Activated naive CD4-positive, alpha-beta T cell treated with anti-CD3 and anti-CD28 coated beads, Interleukin-2, amount 10 ng/mL, durations not matched to agents 7 days and 5 days (primary cell): Measurements from ENCODE around the gene P2RX2.

ENCODE experiments used
- CTCF ChIA-PET: fragments of 350-600 bp; sonication (Branson Sonifier 250); formaldehyde crosslinking; loops from one replicate; lab custom pipeline; 2021; ENCODE audit warnings: antibody characterized with exemption; lab: Charles Lee
- DNase-seq: peaks from one replicate; pipeline ENCODE4 v3.0.0-alpha.2; 2020
- H3K27ac Mint-ChIP-seq: one replicate; pipeline ENCODE4 v1.8.0; 2021; ENCODE audit warnings: mild to moderate bottlenecking, moderate library complexity, mixed read lengths
- H3K27me3 Mint-ChIP-seq: one replicate; pipeline ENCODE4 v1.8.0; 2021; ENCODE audit warnings: mild to moderate bottlenecking, mixed read lengths
- H3K36me3 Mint-ChIP-seq: one replicate; pipeline ENCODE4 v1.8.0; 2021; ENCODE audit warnings: mixed read lengths
- H3K4me1 Mint-ChIP-seq: one replicate; pipeline ENCODE4 v1.8.0; 2021; ENCODE audit warnings: mixed read lengths
- H3K4me3 Mint-ChIP-seq: one replicate; pipeline ENCODE4 v1.8.0; 2021; ENCODE audit warnings: mild to moderate bottlenecking, moderate library complexity, mixed read lengths
- H3K9me3 Mint-ChIP-seq: one replicate; pipeline ENCODE4 v1.8.0; 2021; ENCODE audit warnings: mixed read lengths

The P2RX2 gene

GRCh38 chr12:132614861-132615578, 3.6 kb upstream of the P2RX2 start:
- peaks cover 77% of the 10 kb centered on the region for H3K27me3 Mint-ChIP-seq
- no peak overlapping the region for H3K4me3 Mint-ChIP-seq
- peaks cover 17% of the 10 kb centered on the region for H3K9me3 Mint-ChIP-seq
- H3K27ac Mint-ChIP-seq, result no peak overlapping the region
- peak; percentile 84 for DNase-seq
- H3K4me1 Mint-ChIP-seq, result peaks cover 9% of the 10 kb centered on the region
- CTCF ChIA-PET, result interaction anchor here (0.7 to 5.3 kb wide), 12 partner anchors 8 to 470 kb away, joined by 3 to 47 read pairs (median 4); no protein-coding TSS in a partner anchor
- peaks cover 6% of the 10 kb centered on the region for H3K36me3 Mint-ChIP-seq

- Mint-ChIP-seq H3K4me3 (no peak overlapping the region), H3K27ac (no peak overlapping the region), H3K4me1 (peaks cover 9% of the 10 kb centered on the region), H3K36me3 (peaks cover 6% of the 10 kb centered on the region), H3K27me3 (peaks cover 77% of the 10 kb centered on the region), H3K9me3 (peaks cover 17% of the 10 kb centered on the region)
- DNase-seq, result no peak
- CTCF ChIA-PET, result interaction anchor here (0.6 to 5.3 kb wide), 9 partner anchors 8 to 246 kb away, joined by 3 to 47 read pairs (median 4); no protein-coding TSS in a partner anchor
These were observed 3.0 kb upstream of the P2RX2 start for GRCh38 chr12:132615579-132616038.

GRCh38 chr12:132617135-132617701, 1.4 kb upstream of the P2RX2 start:
- CTCF ChIA-PET, result interaction anchor here (1.5 to 5.3 kb wide), 3 partner anchors 17 to 202 kb away, joined by 3 to 47 read pairs (median 17); no protein-coding TSS in a partner anchor
- Mint-ChIP-seq H3K4me3 (no peak overlapping the region), H3K36me3 (peaks cover 6% of the 10 kb centered on the region), H3K27me3 (peaks cover 75% of the 10 kb centered on the region), H3K4me1 (peaks cover 9% of the 10 kb centered on the region), H3K9me3 (peaks cover 9% of the 10 kb centered on the region), H3K27ac (no peak overlapping the region)
- no peak for DNase-seq

GRCh38 chr12:132617822-132618682, 524 bp upstream of the P2RX2 start:
- Mint-ChIP-seq H3K4me1 (peaks cover 12% of the 10 kb centered on the region), H3K27ac (peak overlapping the region; percentile 3), H3K36me3 (peaks cover 6% of the 10 kb centered on the region), H3K4me3 (no peak overlapping the region), H3K27me3 (peaks cover 75% of the 10 kb centered on the region), H3K9me3 (peaks cover 9% of the 10 kb centered on the region)
- no peak for DNase-seq
- CTCF ChIA-PET, result interaction anchor here (0.6 kb wide), 1 partner anchor 14 kb away, joined by 3 read pairs; no protein-coding TSS in a partner anchor

- Mint-ChIP-seq H3K27ac (no peak overlapping the region), H3K27me3 (peaks cover 67% of the 10 kb centered on the region), H3K4me1 (peaks cover 14% of the 10 kb centered on the region), H3K36me3 (peaks cover 6% of the 10 kb centered on the region), H3K4me3 (no peak overlapping the region), H3K9me3 (peaks cover 9% of the 10 kb centered on the region)
- CTCF ChIA-PET, result no interaction called here
- no peak for DNase-seq
These were observed 452 bp downstream of the P2RX2 start for GRCh38 chr12:132619071-132619385.

- Mint-ChIP-seq H3K27ac (no peak overlapping the region), H3K4me1 (peaks cover 14% of the 10 kb centered on the region), H3K4me3 (no peak overlapping the region), H3K36me3 (peaks cover 6% of the 10 kb centered on the region), H3K27me3 (peaks cover 66% of the 10 kb centered on the region), H3K9me3 (peaks cover 9% of the 10 kb centered on the region)
- CTCF ChIA-PET, result no interaction called here
- DNase-seq, result no peak
These were observed 973 bp downstream of the P2RX2 start for GRCh38 chr12:132619386-132620112.

GRCh38 chr12:132620113-132620898, 1.7 kb downstream of the P2RX2 start:
- Mint-ChIP-seq H3K27ac (no peak overlapping the region), H3K4me3 (no peak overlapping the region), H3K36me3 (peaks cover 11% of the 10 kb centered on the region), H3K27me3 (peaks cover 59% of the 10 kb centered on the region), H3K9me3 (peaks cover 7% of the 10 kb centered on the region), H3K4me1 (peaks cover 9% of the 10 kb centered on the region)
- no peak for DNase-seq
- CTCF ChIA-PET, result no interaction called here

GRCh38 chr12:132620899-132621656, 2.5 kb downstream of the P2RX2 start:
- Mint-ChIP-seq H3K27me3 (peaks cover 52% of the 10 kb centered on the region), H3K4me3 (no peak overlapping the region), H3K9me3 (peaks cover 7% of the 10 kb centered on the region), H3K4me1 (peaks cover 9% of the 10 kb centered on the region), H3K36me3 (peaks cover 13% of the 10 kb centered on the region), H3K27ac (no peak overlapping the region)
- DNase-seq, result no peak
- CTCF ChIA-PET, result interaction anchor here (1.1 kb wide), 1 partner anchor 207 kb away, joined by 3 read pairs; no protein-coding TSS in a partner anchor

GRCh38 chr12:132621657-132622435, 3.3 kb downstream of the P2RX2 start:
- CTCF ChIA-PET, result interaction anchor here (1.1 kb wide), 1 partner anchor 208 kb away, joined by 3 read pairs; no protein-coding TSS in a partner anchor
- no peak for DNase-seq
- H3K27ac Mint-ChIP-seq, result no peak overlapping the region

GRCh38 chr12:132622437-132623071, 4.0 kb downstream of the P2RX2 start:
- CTCF ChIA-PET, result interaction anchor here (1.1 kb wide), 2 partner anchors 8 to 209 kb away, joined by 3 read pairs; no protein-coding TSS in a partner anchor
- peaks cover 3% of the 10 kb centered on the region for H3K9me3 Mint-ChIP-seq
- no peak overlapping the region for H3K4me3 Mint-ChIP-seq
- no peak for DNase-seq
- peak overlapping the region; percentile 22 for H3K27ac Mint-ChIP-seq
- peaks cover 9% of the 10 kb centered on the region for H3K4me1 Mint-ChIP-seq
- H3K36me3 Mint-ChIP-seq, result peaks cover 13% of the 10 kb centered on the region
- peaks cover 37% of the 10 kb centered on the region for H3K27me3 Mint-ChIP-seq

More at GRCh38 chr12:132621657-132622435, 3.3 kb downstream of the P2RX2 start:
- Mint-ChIP-seq H3K36me3 (peaks cover 13% of the 10 kb centered on the region), H3K27me3 (peaks cover 44% of the 10 kb centered on the region), H3K4me3 (no peak overlapping the region), H3K9me3 (peaks cover 7% of the 10 kb centered on the region), H3K4me1 (peaks cover 9% of the 10 kb centered on the region)

- no peaks in the 10 kb centered on the region for H3K9me3 Mint-ChIP-seq
- CTCF ChIA-PET, result interaction anchor here (1.1 kb wide), 1 partner anchor 8 kb away, joined by 3 read pairs; no protein-coding TSS in a partner anchor
- H3K36me3 Mint-ChIP-seq, result peaks cover 8% of the 10 kb centered on the region
- H3K27me3 Mint-ChIP-seq, result peaks cover 30% of the 10 kb centered on the region
- peaks cover 5% of the 10 kb centered on the region for H3K4me1 Mint-ChIP-seq
- no peak overlapping the region for H3K4me3 Mint-ChIP-seq
- DNase-seq, result no peak
- peak overlapping the region; percentile 22 for H3K27ac Mint-ChIP-seq
These were observed 4.7 kb downstream of the P2RX2 start for GRCh38 chr12:132623072-132623869.
